ENCODE results near the gene GPR132. TPM values are rescaled to one million over a fixed set of nuclear protein-coding genes. Genes with fewer than 3 reads are reported as not detected.

Gene GPR132
- total RNA-seq, 1 donor from 2014 or later: 0.24 TPM

DNA sequence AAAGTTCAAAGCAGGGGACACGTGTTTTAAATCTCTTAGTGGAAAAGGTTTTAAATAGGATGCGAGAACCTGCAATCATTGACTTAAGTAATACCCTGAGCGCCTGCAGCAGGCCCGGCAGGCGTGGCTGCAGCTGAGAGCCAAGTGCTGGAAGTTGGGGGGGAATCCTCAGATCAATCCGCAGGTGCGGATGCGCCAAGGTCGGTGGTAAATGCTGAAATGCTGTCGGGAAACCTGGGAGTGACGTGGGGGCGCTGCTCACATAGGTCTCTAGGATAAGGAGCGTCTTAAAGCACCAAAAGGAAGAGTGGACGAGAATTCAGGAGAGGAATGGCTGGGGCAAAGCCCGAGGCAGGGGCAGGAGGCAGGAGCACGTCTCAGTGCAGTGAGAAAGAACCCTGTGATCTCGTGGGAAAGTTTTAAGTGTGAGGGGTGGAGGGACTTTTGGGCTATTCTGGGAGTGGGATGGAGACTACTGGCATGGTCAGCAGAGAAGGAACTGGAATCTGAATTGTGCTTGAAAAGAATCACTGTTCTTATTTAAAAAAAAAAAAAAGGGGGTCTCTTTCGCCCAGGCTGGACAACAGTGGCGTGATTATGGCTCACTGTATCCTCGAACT, 43.5 kb downstream of the GPR132 start:
- H3K4me3 Mint-ChIP-seq: peak overlapping the region; percentile 95
- peaks cover 1% of the 10 kb centered on the region for H3K36me3 Mint-ChIP-seq
- DNase-seq (ENCODE audit: extremely low spot score, unreplicated experiment): no peak
- TF ChIP-seq, protein P1, sequence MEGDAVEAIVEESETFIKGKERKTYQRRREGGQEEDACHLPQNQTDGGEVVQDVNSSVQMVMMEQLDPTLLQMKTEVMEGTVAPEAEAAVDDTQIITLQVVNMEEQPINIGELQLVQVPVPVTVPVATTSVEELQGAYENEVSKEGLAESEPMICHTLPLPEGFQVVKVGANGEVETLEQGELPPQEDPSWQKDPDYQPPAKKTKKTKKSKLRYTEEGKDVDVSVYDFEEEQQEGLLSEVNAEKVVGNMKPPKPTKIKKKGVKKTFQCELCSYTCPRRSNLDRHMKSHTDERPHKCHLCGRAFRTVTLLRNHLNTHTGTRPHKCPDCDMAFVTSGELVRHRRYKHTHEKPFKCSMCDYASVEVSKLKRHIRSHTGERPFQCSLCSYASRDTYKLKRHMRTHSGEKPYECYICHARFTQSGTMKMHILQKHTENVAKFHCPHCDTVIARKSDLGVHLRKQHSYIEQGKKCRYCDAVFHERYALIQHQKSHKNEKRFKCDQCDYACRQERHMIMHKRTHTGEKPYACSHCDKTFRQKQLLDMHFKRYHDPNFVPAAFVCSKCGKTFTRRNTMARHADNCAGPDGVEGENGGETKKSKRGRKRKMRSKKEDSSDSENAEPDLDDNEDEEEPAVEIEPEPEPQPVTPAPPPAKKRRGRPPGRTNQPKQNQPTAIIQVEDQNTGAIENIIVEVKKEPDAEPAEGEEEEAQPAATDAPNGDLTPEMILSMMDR (conservative IDR thresholded peaks at IDR 0.05): peak; percentile 24
- H3K27ac Mint-ChIP-seq: peak overlapping the region; percentile 96
- H3K4me1 Mint-ChIP-seq (ENCODE audit: unreplicated experiment): peaks cover 27% of the 10 kb centered on the region
- H3K9me3 Mint-ChIP-seq: no peaks in the 10 kb centered on the region
- peaks cover 3% of the 10 kb centered on the region for H3K27me3 Mint-ChIP-seq

DNA sequence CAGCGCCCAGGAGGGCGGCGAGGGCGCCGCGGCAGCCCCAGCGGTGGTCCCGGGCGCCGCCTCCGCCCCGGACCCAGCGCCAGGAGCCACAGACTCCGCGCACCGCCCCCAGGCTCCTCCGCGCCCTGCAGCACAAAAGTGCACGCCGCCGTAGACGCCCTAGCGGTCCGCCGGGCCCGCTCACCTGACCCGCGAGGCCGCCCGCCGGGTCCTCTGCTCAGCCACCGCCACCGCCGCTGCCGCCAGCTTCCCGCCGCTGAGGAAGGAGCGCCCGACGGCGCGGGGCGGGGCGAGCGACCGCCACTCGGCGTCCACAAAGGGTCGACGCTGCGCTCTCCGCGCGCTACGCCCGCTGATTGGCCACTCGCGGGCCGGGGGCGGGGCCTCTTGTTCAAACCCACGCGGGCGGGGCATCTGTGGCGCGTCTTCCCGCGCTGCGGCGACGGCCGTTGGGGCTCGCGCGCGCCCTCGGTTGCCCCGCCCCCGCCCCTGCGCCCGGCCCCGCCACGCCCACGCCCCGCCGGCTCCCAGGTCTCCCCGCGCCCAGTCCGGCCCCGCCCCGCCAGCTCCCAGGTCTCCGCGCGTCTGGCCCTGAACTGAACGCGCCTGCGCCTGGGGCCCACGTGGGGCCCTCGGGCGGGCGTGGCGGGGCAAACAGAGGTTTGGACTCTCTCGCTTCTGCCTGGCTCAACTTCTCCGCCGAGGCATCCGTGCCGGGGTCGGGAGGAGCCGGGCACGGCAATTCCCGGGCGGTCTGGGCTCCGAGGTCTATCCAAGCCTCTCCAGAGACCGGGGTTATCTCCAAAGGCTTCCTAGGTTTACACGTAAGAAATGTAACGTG, 44.2 kb downstream of the GPR132 start, which contains the start of gene CDCA4:
CDCA4 (minus strand) TSS at position 269 of the 841 bp plus-strand sequence. CDS start 9,154 bp downstream, outside the sequence.
- Mint-ChIP-seq H3K36me3 (peaks cover 9% of the 10 kb centered on the region), H3K4me3 (peak within 1 kb of the TSS; percentile 96), H3K27me3 (peaks cover 1% of the 10 kb centered on the region), H3K9me3 (no peaks in the 10 kb centered on the region), H3K4me1 (ENCODE audit: unreplicated experiment) (peaks cover 34% of the 10 kb centered on the region), H3K27ac (peak within 1 kb of the TSS; percentile 96)
- DNase-seq (ENCODE audit: extremely low spot score, unreplicated experiment): peak; percentile 99
- TF ChIP-seq, protein P1 (conservative IDR thresholded peaks at IDR 0.05): peak; percentile 34

DNA sequence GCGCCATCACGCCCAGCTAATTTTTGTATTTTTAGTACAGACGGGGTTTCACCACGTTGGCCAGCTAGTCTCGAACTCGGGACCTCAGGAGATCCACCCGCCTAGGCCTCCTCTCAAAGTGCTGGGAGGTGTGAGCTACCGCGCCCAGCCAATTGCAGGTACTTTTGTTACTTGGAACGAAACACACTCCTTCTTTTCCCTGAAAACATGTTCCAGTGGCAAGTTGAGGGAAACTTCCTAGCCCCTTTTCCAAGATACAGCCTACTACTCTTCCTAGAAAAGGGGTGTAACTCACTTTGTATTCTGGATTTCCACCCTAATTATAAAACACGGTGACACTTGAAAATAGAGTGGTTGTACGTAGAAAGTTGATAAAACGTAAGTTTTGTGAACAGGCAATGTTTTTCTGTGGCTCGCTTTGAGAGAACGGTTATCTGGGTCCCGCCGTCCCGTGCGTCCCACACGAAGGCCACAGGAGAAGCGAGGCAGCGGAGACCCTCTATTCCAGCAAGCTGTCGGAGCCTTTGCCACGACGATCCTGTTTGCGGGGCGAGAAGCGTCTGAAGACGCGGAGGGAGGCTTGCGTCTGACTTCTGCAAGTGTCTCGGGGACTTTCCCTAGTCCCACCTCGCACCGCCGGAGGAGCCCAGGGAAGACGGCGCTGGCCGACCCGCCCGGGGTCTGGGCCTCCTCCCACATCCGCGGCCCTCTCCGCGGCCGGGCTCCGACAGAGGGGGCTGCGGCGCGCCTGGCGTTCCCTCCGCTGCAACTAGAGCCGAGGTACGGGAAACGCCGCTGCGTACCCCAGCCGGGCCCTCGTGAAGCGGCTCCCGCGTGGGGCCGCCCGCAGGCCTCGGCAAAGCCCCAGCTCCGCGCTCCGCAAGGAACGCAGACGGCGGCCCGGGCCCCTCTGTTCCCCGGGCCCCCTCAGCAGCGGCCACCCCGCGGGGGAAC, 45.1 kb downstream of the GPR132 start:
- no peak for DNase-seq (ENCODE audit: extremely low spot score, unreplicated experiment)
- Mint-ChIP-seq H3K27me3 (no peaks in the 10 kb centered on the region), H3K4me1 (ENCODE audit: unreplicated experiment) (peaks cover 41% of the 10 kb centered on the region), H3K4me3 (peak overlapping the region; percentile 96), H3K27ac (peak overlapping the region; percentile 91), H3K36me3 (peaks cover 11% of the 10 kb centered on the region), H3K9me3 (no peaks in the 10 kb centered on the region)
- TF ChIP-seq, protein P1 (conservative IDR thresholded peaks at IDR 0.05): no peak

DNA sequence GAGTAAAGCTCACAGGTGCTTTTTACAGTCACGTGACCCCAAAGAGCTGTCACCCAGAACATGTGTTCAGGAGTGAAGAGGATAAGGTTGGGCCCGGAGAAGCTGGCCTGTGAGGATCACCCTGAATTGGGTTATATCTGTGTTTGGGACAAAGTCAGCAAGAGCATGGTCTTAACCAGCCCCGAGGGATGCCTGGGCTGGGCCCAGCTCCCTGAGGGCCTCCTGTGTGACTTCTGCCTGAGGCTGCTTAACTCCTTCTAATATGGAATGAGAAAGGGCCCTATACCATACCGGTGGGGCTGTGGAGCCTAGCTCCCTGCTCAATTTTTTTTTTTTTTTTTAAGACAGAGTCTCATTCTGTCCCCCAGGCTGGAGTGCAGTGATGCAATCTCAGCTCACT, 46.8 kb downstream of the GPR132 start:
- Mint-ChIP-seq H3K4me1 (ENCODE audit: unreplicated experiment) (peaks cover 55% of the 10 kb centered on the region), H3K27ac (peak overlapping the region; percentile 90)

More for the DNA sequence above, 46.8 kb downstream of the GPR132 start:
- Mint-ChIP-seq H3K4me3 (peak overlapping the region; percentile 96), H3K36me3 (peaks cover 11% of the 10 kb centered on the region), H3K27me3 (no peaks in the 10 kb centered on the region), H3K9me3 (no peaks in the 10 kb centered on the region)
- TF ChIP-seq, protein P1 (conservative IDR thresholded peaks at IDR 0.05): no peak
- DNase-seq (ENCODE audit: extremely low spot score, unreplicated experiment): no peak

All from type B pancreatic cell (in vitro differentiated cells).